ENCODE measurements around the gene MTHFS.

MTHFS gene

DNA sequence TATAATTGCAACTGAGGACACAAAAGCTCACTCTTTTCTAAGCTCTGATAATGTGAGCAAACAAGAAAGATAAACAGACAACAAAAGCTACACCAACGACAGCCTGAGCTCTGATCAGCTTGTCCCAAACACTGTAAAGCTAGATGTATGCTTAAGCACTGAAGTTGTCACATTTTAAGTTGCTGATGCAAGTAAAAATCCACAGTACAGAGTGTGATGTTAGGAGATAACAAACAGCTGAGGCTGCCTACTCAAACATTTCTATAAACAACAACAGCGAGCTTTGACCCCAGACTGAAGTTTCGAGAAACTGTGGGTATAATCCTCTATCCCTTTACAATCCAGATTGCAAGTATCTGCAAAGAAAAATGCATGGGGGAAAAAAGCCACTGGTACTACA, 10.7 kb downstream of the MTHFS start:
- no peak overlapping the region for H3K4me3 ChIP-seq (ENCODE audit: low read length)
- no peak for TF ChIP-seq EZH2phosphoT487 (IDR thresholded peaks at IDR 0.05; ENCODE audit: borderline replicate concordance, low read length)
- TF ChIP-seq, protein P1, sequence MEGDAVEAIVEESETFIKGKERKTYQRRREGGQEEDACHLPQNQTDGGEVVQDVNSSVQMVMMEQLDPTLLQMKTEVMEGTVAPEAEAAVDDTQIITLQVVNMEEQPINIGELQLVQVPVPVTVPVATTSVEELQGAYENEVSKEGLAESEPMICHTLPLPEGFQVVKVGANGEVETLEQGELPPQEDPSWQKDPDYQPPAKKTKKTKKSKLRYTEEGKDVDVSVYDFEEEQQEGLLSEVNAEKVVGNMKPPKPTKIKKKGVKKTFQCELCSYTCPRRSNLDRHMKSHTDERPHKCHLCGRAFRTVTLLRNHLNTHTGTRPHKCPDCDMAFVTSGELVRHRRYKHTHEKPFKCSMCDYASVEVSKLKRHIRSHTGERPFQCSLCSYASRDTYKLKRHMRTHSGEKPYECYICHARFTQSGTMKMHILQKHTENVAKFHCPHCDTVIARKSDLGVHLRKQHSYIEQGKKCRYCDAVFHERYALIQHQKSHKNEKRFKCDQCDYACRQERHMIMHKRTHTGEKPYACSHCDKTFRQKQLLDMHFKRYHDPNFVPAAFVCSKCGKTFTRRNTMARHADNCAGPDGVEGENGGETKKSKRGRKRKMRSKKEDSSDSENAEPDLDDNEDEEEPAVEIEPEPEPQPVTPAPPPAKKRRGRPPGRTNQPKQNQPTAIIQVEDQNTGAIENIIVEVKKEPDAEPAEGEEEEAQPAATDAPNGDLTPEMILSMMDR (IDR thresholded peaks at IDR 0.05; ENCODE audit: low read depth, low read length, poor library complexity, severe bottlenecking) = no peak
- no peaks in the 10 kb centered on the region for H4K20me1 ChIP-seq (ENCODE audit: control insufficient read depth, insufficient read depth, low read depth, low read length)
- H3K9me3 ChIP-seq (ENCODE audit: control insufficient read depth, insufficient read depth, low read length) = no peaks in the 10 kb centered on the region
- no peaks in the 10 kb centered on the region for H3K79me2 ChIP-seq (ENCODE audit: control insufficient read depth, low read length)
- H3K36me3 ChIP-seq (ENCODE audit: control insufficient read depth, low read length) = peaks cover 68% of the 10 kb centered on the region
- no peaks in the 10 kb centered on the region for H3F3A ChIP-seq (ENCODE audit: control insufficient read depth, insufficient read depth)
- H3K9me2 ChIP-seq (replicated peaks; ENCODE audit: control insufficient read depth, low read length) = no peaks in the 10 kb centered on the region
- no peaks in the 10 kb centered on the region for H3K27me3 ChIP-seq (ENCODE audit: control insufficient read depth, low read length)
- H3K27ac ChIP-seq (ENCODE audit: low read depth, low read length) = no peak overlapping the region
- H3K4me2 ChIP-seq (ENCODE audit: low read length) = no peak overlapping the region
- no peaks in the 10 kb centered on the region for H3K4me1 ChIP-seq (ENCODE audit: control insufficient read depth, low read length)

DNA sequence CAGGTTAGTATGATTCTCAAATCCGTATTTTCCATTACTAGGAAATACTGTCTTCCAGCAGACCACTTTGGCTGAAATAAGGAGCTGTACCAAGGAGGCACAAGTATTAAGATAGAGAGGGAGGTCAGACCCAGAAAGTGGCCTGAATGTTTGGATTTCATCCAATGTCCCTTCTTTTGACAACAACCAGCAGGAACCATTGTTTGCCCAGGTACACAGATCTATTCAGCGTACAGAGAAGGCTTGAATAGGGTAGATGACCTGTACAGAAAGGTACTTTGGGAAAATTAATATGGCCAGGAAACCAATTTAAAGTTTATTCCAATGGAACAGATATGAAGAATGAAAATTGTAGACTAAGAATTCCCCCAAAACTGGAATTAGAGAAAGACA, 12.6 kb downstream of the MTHFS start:
- peaks cover 80% of the 10 kb centered on the region for H3K36me3 ChIP-seq (ENCODE audit: control insufficient read depth, low read length)
- H3K4me1 ChIP-seq (ENCODE audit: control insufficient read depth, low read length) = no peaks in the 10 kb centered on the region
- no peaks in the 10 kb centered on the region for H3K9me2 ChIP-seq (replicated peaks; ENCODE audit: control insufficient read depth, low read length)
- no peak overlapping the region for H3K4me3 ChIP-seq (ENCODE audit: low read length)
- H3K27ac ChIP-seq (ENCODE audit: low read depth, low read length) = no peak overlapping the region
- H3K79me2 ChIP-seq (ENCODE audit: control insufficient read depth, low read length) = no peaks in the 10 kb centered on the region
- H3K4me2 ChIP-seq (ENCODE audit: low read length) = no peak overlapping the region
- H3K27me3 ChIP-seq (ENCODE audit: control insufficient read depth, low read length) = no peaks in the 10 kb centered on the region
- TF ChIP-seq EZH2phosphoT487 (IDR thresholded peaks at IDR 0.05; ENCODE audit: borderline replicate concordance, low read length) = no peak
- TF ChIP-seq, protein P1 (IDR thresholded peaks at IDR 0.05; ENCODE audit: low read depth, low read length, poor library complexity, severe bottlenecking) = no peak
- H3F3A ChIP-seq (ENCODE audit: control insufficient read depth, insufficient read depth) = no peaks in the 10 kb centered on the region
- no peaks in the 10 kb centered on the region for H4K20me1 ChIP-seq (ENCODE audit: control insufficient read depth, insufficient read depth, low read depth, low read length)
- H3K9me3 ChIP-seq (ENCODE audit: control insufficient read depth, insufficient read depth, low read length) = no peaks in the 10 kb centered on the region

DNA sequence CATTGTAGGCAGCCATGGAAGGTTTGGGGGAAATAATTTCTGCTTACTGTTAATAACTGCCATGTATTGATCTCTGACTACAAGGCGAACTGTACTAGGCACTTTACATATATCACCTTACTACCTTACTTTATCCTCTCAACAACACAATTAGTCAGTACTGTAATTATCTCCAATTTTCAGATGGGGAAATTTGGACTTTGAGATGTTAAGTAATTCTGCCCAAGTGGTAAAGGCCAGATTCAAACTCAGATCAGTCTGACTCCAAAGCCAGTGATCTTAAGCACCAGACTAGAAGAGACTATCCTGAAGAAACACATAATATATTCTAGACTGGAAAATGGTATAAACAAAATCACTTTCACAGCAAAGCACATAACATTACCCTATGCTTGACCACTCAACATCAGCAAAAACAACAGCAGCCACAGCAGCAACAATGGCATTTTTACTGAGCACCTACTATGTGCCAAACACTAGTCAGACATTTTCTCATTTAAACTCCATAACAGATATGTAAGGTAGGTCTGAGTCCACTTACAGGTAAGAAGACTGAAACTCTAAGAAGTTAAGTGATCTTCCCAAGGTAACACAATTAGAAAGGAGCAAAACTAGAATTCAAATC, 13.1 kb downstream of the MTHFS start:
- Histone ChIP-seq H3K4me2 (ENCODE audit: low read length) (no peak overlapping the region), H3F3A (ENCODE audit: control insufficient read depth, insufficient read depth) (no peaks in the 10 kb centered on the region), H3K9me2 (replicated peaks; ENCODE audit: control insufficient read depth, low read length) (no peaks in the 10 kb centered on the region), H3K27me3 (ENCODE audit: control insufficient read depth, low read length) (no peaks in the 10 kb centered on the region), H3K9me3 (ENCODE audit: control insufficient read depth, insufficient read depth, low read length) (peaks cover 3% of the 10 kb centered on the region; the same call in 1 of the 2 replicates), H3K27ac (ENCODE audit: low read depth, low read length) (no peak overlapping the region), H4K20me1 (ENCODE audit: control insufficient read depth, insufficient read depth, low read depth, low read length) (no peaks in the 10 kb centered on the region), H3K4me3 (ENCODE audit: low read length) (no peak overlapping the region), H3K36me3 (ENCODE audit: control insufficient read depth, low read length) (peaks cover 80% of the 10 kb centered on the region), H3K4me1 (ENCODE audit: control insufficient read depth, low read length) (no peaks in the 10 kb centered on the region), H3K79me2 (ENCODE audit: control insufficient read depth, low read length) (no peaks in the 10 kb centered on the region)
- TF ChIP-seq, protein P1 (IDR thresholded peaks at IDR 0.05; ENCODE audit: low read depth, low read length, poor library complexity, severe bottlenecking) = no peak
- TF ChIP-seq EZH2phosphoT487 (IDR thresholded peaks at IDR 0.05; ENCODE audit: borderline replicate concordance, low read length) = no peak

All from DOHH2 (cell line).